ENCODE data around the gene FZR1. TPM values are rescaled to one million over a fixed set of nuclear protein-coding genes. Genes with fewer than 3 reads are reported as not detected.

FZR1 gene
- total and polyA plus RNA-seq, 2 of the 13 experiments (the other 11 are each of a cell fraction or from before 2014, with no cell fraction given) = 29.0 to 30.8 TPM

DNA sequence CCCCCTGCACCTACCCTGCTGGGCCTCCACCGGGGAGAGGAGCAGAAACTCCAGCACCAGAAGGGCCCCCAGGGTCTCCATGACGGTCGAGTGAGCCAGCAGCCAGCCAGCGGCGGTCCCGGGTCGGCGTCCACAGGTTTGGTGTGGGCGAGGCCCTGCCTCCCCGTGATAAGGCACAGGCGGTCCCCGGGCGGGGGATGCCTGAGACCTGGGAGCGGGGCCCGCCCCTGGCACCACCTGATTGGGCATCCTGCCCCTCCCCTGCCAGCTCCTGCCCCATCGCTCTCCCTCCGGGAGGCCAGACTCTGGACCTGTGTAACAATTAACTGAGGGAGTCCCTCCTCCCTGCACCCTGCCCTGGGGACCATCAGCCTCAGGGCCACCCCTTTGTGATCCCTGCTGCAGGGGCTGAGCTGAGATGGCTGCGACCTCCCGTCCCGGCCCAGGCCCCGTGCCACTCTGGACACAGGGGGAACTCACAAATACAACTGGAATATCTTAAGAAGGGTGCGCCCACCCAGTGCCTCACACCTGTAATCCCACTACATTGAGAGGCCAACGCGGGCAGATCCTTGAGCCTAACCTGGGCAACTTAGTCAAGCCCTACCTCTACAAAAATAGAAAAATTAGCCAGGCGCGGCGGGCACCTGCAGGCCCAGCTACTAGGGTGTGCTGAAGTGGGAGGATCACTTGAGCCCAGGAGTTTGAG is 25.6 kb upstream of the FZR1 start, which contains the start of gene SMIM24 (continued):
- TF ChIP-seq, protein P1, sequence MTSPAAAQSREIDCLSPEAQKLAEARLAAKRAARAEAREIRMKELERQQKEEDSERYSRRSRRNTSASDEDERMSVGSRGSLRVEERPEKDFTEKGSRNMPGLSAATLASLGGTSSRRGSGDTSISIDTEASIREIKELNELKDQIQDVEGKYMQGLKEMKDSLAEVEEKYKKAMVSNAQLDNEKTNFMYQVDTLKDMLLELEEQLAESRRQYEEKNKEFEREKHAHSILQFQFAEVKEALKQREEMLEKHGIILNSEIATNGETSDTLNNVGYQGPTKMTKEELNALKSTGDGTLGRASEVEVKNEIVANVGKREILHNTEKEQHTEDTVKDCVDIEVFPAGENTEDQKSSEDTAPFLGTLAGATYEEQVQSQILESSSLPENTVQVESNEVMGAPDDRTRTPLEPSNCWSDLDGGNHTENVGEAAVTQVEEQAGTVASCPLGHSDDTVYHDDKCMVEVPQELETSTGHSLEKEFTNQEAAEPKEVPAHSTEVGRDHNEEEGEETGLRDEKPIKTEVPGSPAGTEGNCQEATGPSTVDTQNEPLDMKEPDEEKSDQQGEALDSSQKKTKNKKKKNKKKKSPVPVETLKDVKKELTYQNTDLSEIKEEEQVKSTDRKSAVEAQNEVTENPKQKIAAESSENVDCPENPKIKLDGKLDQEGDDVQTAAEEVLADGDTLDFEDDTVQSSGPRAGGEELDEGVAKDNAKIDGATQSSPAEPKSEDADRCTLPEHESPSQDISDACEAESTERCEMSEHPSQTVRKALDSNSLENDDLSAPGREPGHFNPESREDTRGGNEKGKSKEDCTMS (CRISPR knock-in tag; conservative IDR thresholded peaks at IDR 0.05) = no peak
- TF ChIP-seq ZKSCAN1 (IDR thresholded peaks at IDR 0.05; ENCODE audit: low read length) = no peak
- TF ChIP-seq, protein P2, sequence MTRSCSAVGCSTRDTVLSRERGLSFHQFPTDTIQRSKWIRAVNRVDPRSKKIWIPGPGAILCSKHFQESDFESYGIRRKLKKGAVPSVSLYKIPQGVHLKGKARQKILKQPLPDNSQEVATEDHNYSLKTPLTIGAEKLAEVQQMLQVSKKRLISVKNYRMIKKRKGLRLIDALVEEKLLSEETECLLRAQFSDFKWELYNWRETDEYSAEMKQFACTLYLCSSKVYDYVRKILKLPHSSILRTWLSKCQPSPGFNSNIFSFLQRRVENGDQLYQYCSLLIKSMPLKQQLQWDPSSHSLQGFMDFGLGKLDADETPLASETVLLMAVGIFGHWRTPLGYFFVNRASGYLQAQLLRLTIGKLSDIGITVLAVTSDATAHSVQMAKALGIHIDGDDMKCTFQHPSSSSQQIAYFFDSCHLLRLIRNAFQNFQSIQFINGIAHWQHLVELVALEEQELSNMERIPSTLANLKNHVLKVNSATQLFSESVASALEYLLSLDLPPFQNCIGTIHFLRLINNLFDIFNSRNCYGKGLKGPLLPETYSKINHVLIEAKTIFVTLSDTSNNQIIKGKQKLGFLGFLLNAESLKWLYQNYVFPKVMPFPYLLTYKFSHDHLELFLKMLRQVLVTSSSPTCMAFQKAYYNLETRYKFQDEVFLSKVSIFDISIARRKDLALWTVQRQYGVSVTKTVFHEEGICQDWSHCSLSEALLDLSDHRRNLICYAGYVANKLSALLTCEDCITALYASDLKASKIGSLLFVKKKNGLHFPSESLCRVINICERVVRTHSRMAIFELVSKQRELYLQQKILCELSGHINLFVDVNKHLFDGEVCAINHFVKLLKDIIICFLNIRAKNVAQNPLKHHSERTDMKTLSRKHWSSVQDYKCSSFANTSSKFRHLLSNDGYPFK (CRISPR knock-in tag; IDR thresholded peaks at IDR 0.05; ENCODE audit: borderline replicate concordance) = no peak
- TF ChIP-seq ZNF773 (CRISPR knock-in tag; IDR thresholded peaks at IDR 0.05; ENCODE audit: borderline replicate concordance) = no peak
- no peak; the same call in 1 of the 2 replicates for TF ChIP-seq HMG20B (CRISPR knock-in tag; conservative IDR thresholded peaks at IDR 0.05)
- TF ChIP-seq ZNF263 (CRISPR knock-in tag; IDR thresholded peaks at IDR 0.05) = peak; percentile 91
- TF ChIP-seq ZNF546 (CRISPR knock-in tag; conservative IDR thresholded peaks at IDR 0.05) = 0 out of 2 replicates have a peak, but pooled peaks have one; percentile 71
- no peak for TF ChIP-seq TCF12 (IDR thresholded peaks at IDR 0.05)
- no peak for TF ChIP-seq TCF12 (CRISPR knock-in tag; IDR thresholded peaks at IDR 0.05)
- TF ChIP-seq ONECUT2 (CRISPR knock-in tag; IDR thresholded peaks at IDR 0.05) = no peak
- no peak for TF ChIP-seq RARA (CRISPR knock-in tag; IDR thresholded peaks at IDR 0.05)
- no peak for TF ChIP-seq CBX5 (CRISPR knock-in tag; IDR thresholded peaks at IDR 0.05; ENCODE audit: borderline replicate concordance)
- TF ChIP-seq EED (CRISPR knock-in tag; IDR thresholded peaks at IDR 0.05) = no peak
- TF ChIP-seq ZNF615 (CRISPR knock-in tag; IDR thresholded peaks at IDR 0.05; ENCODE audit: borderline replicate concordance) = no peak
- no peak for TF ChIP-seq ZNF180 (CRISPR knock-in tag; IDR thresholded peaks at IDR 0.05; ENCODE audit: borderline replicate concordance, low read depth)
- no peak for TF ChIP-seq TOE1 (CRISPR knock-in tag; IDR thresholded peaks at IDR 0.05)
- TF ChIP-seq DNMT1 (CRISPR knock-in tag; IDR thresholded peaks at IDR 0.05) = no peak
- TF ChIP-seq CENPX (CRISPR knock-in tag; IDR thresholded peaks at IDR 0.05) = no peak
- no peak for TF ChIP-seq GPN1 (CRISPR knock-in tag; IDR thresholded peaks at IDR 0.05; ENCODE audit: borderline replicate concordance)
- TF ChIP-seq, protein P3, sequence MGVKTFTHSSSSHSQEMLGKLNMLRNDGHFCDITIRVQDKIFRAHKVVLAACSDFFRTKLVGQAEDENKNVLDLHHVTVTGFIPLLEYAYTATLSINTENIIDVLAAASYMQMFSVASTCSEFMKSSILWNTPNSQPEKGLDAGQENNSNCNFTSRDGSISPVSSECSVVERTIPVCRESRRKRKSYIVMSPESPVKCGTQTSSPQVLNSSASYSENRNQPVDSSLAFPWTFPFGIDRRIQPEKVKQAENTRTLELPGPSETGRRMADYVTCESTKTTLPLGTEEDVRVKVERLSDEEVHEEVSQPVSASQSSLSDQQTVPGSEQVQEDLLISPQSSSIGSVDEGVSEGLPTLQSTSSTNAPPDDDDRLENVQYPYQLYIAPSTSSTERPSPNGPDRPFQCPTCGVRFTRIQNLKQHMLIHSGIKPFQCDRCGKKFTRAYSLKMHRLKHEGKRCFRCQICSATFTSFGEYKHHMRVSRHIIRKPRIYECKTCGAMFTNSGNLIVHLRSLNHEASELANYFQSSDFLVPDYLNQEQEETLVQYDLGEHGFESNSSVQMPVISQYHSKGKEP (CRISPR knock-in tag; IDR thresholded peaks at IDR 0.05) = no peak
- TF ChIP-seq EZH2 (conservative IDR thresholded peaks at IDR 0.05; ENCODE audit: low read depth, low read length) = no peak
- TF ChIP-seq MLLT10 (CRISPR knock-in tag; IDR thresholded peaks at IDR 0.05) = no peak
- TF ChIP-seq ZBTB8A (CRISPR knock-in tag; IDR thresholded peaks at IDR 0.05; ENCODE audit: borderline replicate concordance, low read depth) = no peak
- TF ChIP-seq TMF1 (CRISPR knock-in tag; IDR thresholded peaks at IDR 0.05; ENCODE audit: low read depth) = no peak
- no peak for TF ChIP-seq ZNF775 (CRISPR knock-in tag; IDR thresholded peaks at IDR 0.05; ENCODE audit: borderline replicate concordance)
- TF ChIP-seq ZNF24 (IDR thresholded peaks at IDR 0.05) = no peak

Measured in HepG2 (cell line).